Measurements from ENCODE around the gene FHL2. TPM values are rescaled to one million over a fixed set of nuclear protein-coding genes. Genes with fewer than 3 reads are reported as not detected.

The FHL2 gene
- total RNA-seq, 4 donors from 2014 or later: 41.8 to 75.9 (median 65.3) TPM

GRCh38 chr2:105313877-105314276 lies 85.0 kb downstream of the FHL2 start:
- Histone ChIP-seq H3K4me3 (no peak overlapping the region), H3K4me1 (no peaks in the 10 kb centered on the region), H3K27ac (no peak overlapping the region), H3K9me3 (no peaks in the 10 kb centered on the region), H3K36me3 (no peaks in the 10 kb centered on the region), H3K27me3 (no peaks in the 10 kb centered on the region)
- TF ChIP-seq POLR2A (IDR thresholded peaks at IDR 0.05) (no peak), CTCF (IDR thresholded peaks at IDR 0.05) (no peak)
- DNase-seq: no peak

Other genes starting within 250 kb of the FHL2 start
- gene GPR45, start 157.3 kb downstream of the FHL2 start, total RNA-seq: not detected
- 10 to 100 TPM; 17.7 to 29.0 (median 26.2) TPM for gene TGFBRAP1, start 69.3 kb downstream of the FHL2 start, total RNA-seq
- gene C2orf49, start 61.5 kb downstream of the FHL2 start, total RNA-seq: 10 to 100 TPM in 3 of 4 donors, 1 to 10 TPM in 1; 6.8 to 83.3 (median 18.0) TPM

Data from Peyer's patch (tissue), 4 donors.